ENCODE data around the gene NRGN.
A peak's percentile ranks its signal among the peaks of the same experiment; 100 is the strongest.

Gene NRGN

DNA sequence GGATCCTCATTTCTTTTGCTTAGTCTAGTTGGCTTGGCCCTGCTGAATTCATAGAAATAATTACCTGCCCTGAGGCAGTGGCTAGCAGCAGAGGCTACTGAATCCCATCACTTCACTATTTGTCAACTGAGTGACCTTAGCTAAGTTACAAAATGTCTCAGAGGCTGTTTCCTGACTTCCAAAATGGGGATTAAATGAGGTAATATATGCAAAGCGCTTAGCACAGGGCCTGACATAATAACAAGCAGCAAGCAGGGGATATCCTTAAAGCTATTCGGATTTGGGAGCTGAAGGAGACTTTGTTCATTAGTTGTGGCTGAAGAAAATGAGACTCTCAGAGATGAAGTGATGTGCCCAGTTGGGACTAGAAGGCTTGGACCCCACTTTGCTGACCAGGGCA, 2.8 kb downstream of the NRGN start:
- peaks cover 17% of the 10 kb centered on the region for H3K4me1 ChIP-seq (ENCODE audit: insufficient read depth, low read length)
- H3K27ac ChIP-seq (ENCODE audit: low read depth, low read length): no peak overlapping the region
- no peaks in the 10 kb centered on the region for H3K36me3 ChIP-seq (ENCODE audit: insufficient read depth, low read length)
- H3K9ac ChIP-seq (ENCODE audit: low read length): no peak overlapping the region
- no peak overlapping the region for H3K4me3 ChIP-seq (ENCODE audit: low read depth in 1 of 2, low read length in 2 of 2)
- no peaks in the 10 kb centered on the region for H3K9me3 ChIP-seq (ENCODE audit: low read length)
- peaks cover 65 to 74% of the 10 kb centered on the region in 2 donors for H3K27me3 ChIP-seq (ENCODE audit: control insufficient read depth in 1 of 2, insufficient read depth in 2 of 2, low read length in 2 of 2)

DNA sequence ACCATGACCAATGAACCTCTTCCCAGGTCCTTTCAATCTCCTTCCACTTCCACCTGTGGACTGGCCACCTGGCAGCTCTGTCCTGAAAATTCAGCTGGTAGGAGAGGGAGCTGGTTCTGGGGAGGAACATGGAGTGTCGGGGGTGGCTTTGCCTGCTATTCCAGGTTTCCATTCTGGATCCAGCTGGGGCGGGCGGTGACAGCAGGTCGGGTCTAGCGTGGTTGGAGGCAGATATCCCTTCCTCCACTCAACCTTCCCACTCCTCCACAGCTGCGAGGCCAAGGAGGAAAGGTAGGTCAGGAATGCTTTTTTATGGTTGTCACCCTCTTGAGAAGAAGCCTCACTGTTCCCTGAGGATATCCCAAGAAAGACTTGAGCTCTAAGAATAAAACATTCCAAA, 3.3 kb downstream of the NRGN start:
- Histone ChIP-seq H3K4me3 (ENCODE audit: low read depth in 1 of 2, low read length in 2 of 2) (no peak overlapping the region), H3K36me3 (ENCODE audit: insufficient read depth, low read length) (no peaks in the 10 kb centered on the region), H3K4me1 (ENCODE audit: insufficient read depth, low read length) (peaks cover 17% of the 10 kb centered on the region), H3K27ac (ENCODE audit: low read depth, low read length) (no peak overlapping the region), H3K27me3 (ENCODE audit: control insufficient read depth in 1 of 2, insufficient read depth in 2 of 2, low read length in 2 of 2) (peaks cover 66 to 79% of the 10 kb centered on the region in 2 donors), H3K9me3 (ENCODE audit: low read length) (no peaks in the 10 kb centered on the region), H3K9ac (ENCODE audit: low read length) (no peak overlapping the region)

DNA sequence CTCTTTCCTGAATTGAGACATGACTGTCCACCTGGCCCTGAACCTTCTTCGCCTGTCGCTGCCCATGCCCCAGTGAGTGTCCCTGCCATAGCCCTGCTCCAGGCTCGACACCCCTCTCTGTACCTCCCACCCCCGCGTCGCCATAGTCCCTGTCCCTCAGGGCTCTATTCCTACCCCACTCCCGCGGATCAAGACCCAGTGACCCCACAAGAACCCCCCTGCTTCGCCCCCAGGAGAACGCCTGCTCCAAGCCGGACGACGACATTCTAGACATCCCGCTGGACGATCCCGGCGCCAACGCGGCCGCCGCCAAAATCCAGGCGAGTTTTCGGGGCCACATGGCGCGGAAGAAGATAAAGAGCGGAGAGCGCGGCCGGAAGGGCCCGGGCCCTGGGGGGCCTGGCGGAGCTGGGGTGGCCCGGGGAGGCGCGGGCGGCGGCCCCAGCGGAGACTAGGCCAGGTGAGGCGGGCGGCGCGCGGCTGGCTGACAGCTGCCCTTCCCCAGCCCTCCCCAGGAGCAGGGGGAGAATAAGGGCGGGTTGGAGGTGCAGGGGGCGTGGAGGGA, 5.6 kb downstream of the NRGN start:
- Histone ChIP-seq H3K9me3 (ENCODE audit: low read length) (no peaks in the 10 kb centered on the region), H3K4me3 (ENCODE audit: low read depth in 1 of 2, low read length in 2 of 2) (no peak overlapping the region), H3K27ac (ENCODE audit: low read depth, low read length) (no peak overlapping the region), H3K9ac (ENCODE audit: low read length) (no peak overlapping the region), H3K27me3 (ENCODE audit: control insufficient read depth in 1 of 2, insufficient read depth in 2 of 2, low read length in 2 of 2) (peaks cover 72 to 91% of the 10 kb centered on the region in 2 donors), H3K36me3 (ENCODE audit: insufficient read depth, low read length) (no peaks in the 10 kb centered on the region), H3K4me1 (ENCODE audit: insufficient read depth, low read length) (peaks cover 13% of the 10 kb centered on the region)

DNA sequence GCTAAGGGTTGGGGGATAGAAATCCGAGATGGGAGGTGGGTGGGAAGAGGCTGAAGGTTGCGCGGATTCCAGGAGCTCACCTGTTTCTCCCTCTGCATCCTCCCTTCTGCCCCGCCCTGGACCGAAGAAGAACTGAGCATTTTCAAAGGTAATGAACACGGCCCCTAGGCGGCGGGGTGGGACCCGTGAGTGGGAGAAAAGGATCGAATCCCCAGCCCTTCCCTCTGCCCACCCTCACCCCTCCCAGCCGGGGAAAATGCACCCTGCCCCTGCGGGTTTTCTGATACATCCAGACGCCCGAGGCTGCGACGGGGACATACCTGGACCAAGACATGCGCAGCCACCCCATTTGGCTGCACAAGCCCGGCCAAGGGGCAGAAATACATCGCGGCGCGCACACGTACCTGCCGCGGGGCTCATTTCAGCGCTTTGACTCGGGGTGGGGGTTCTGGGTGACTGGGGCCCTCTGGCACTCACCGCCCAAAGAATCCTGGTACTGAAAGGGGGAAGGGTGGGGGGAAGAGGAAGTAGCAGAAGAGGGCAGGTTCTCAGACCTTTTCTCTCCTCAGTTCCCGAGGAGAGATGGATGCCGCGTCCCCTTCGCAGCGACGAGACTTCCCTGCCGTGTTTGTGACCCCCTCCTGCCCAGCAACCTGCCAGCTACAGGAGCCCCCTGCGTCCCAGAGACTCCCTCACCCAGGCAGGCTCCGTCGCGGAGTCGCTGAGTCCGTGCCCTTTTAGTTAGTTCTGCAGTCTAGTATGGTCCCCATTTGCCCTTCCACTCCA, 6.3 kb downstream of the NRGN start:
- Histone ChIP-seq H3K27ac (ENCODE audit: low read depth, low read length) (no peak overlapping the region), H3K27me3 (ENCODE audit: control insufficient read depth in 1 of 2, insufficient read depth in 2 of 2, low read length in 2 of 2) (peaks cover 70 to 85% of the 10 kb centered on the region in 2 donors), H3K4me3 (ENCODE audit: low read depth in 1 of 2, low read length in 2 of 2) (peak overlapping the region; percentile 41 to 65), H3K9ac (ENCODE audit: low read length) (no peak overlapping the region), H3K9me3 (ENCODE audit: low read length) (no peaks in the 10 kb centered on the region), H3K4me1 (ENCODE audit: insufficient read depth, low read length) (peaks cover 8% of the 10 kb centered on the region), H3K36me3 (ENCODE audit: insufficient read depth, low read length) (no peaks in the 10 kb centered on the region)

DNA sequence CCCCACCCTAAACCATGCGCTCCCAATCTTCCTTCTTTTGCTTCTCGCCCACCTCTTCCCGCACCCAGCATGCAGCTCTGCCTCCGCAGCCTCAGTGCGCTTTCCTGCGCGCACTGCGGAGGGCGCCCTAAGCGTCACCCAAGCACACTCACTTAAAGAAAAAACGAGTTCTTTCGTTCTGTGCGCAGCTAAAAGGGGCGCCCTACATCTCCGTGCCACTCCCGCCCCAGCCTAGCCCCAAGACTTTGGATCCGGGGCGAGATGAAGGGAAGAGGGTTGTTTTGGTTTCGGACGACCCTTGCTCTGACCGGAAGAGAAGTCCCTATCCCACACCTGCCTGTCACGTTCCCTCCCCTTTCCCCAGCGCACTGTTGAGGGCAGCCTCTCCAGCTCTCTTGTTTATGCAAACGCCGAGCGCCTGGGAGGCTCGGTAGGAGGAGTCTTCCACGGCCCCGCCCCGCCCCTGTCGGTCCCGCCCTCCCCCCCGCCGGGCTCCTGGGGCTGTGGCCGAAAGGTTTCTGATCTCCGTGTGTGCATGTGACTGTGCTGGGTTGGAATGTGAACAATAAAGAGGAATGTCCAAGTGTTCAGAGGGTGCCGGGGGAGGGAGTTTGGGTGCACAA, 7.0 kb downstream of the NRGN start:
- peaks cover 8% of the 10 kb centered on the region for H3K4me1 ChIP-seq (ENCODE audit: insufficient read depth, low read length)
- peak overlapping the region; percentile 41 to 65 for H3K4me3 ChIP-seq (ENCODE audit: low read depth in 1 of 2, low read length in 2 of 2)
- no peak overlapping the region for H3K9ac ChIP-seq (ENCODE audit: low read length)
- no peaks in the 10 kb centered on the region for H3K36me3 ChIP-seq (ENCODE audit: insufficient read depth, low read length)
- H3K9me3 ChIP-seq (ENCODE audit: low read length): no peaks in the 10 kb centered on the region
- peaks cover 67 to 85% of the 10 kb centered on the region in 2 donors for H3K27me3 ChIP-seq (ENCODE audit: control insufficient read depth in 1 of 2, insufficient read depth in 2 of 2, low read length in 2 of 2)
- no peak overlapping the region for H3K27ac ChIP-seq (ENCODE audit: low read depth, low read length)

DNA sequence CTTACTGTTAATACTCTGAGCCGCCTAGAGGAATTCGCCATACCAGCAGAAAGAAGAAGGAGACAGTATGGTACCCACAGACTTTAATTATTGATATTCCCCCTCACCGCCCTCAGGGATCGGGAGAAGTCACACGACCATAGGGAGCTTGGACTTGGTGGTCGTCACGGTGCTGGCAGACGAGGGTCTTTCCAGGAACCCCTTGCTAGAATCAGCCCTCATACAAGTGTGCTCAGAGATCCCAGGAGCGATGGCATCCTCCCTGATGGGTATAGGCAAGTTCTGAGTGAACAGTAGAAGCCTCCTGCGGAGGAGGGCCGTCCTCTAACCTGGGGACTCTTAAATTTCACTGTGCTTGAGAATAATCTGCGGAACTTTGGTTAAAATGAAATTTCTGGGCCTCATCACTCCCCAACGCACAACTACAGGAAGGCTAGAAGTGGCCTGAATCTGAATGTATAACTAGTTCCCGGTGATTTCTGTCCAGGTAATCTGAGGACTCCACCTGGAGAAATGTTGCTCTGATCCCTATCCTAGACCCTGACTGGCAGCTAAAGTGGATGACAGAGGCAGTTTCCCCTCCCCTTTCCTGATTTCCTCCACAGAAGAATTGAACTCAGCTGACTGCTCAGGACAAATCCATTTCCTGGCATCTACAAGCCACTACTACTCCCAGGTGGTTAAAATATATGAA, 7.8 kb downstream of the NRGN start:
- Histone ChIP-seq H3K9ac (ENCODE audit: low read length) (no peak overlapping the region), H3K4me1 (ENCODE audit: insufficient read depth, low read length) (peaks cover 8% of the 10 kb centered on the region), H3K27me3 (ENCODE audit: control insufficient read depth in 1 of 2, insufficient read depth in 2 of 2, low read length in 2 of 2) (peaks cover 64 to 87% of the 10 kb centered on the region in 2 donors), H3K27ac (ENCODE audit: low read depth, low read length) (no peak overlapping the region), H3K36me3 (ENCODE audit: insufficient read depth, low read length) (no peaks in the 10 kb centered on the region), H3K9me3 (ENCODE audit: low read length) (no peaks in the 10 kb centered on the region), H3K4me3 (ENCODE audit: low read depth in 1 of 2, low read length in 2 of 2) (no peak overlapping the region)

DNA sequence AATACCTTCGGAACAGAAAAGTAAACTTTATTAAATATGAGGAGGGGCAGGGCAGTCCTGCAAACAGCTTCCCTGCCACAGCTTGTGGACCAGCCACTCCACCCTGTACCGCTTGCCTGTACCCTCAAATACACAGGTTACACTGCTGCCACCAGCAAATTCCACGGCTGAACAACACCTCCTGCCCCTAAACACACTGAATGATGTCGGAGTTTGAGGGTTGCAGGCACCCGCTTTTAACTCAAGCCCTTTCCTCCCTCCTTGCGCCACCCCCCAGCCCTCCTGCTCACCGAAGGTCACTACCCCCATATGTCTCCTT, 8.3 kb downstream of the NRGN start:
- Histone ChIP-seq H3K36me3 (ENCODE audit: insufficient read depth, low read length) (no peaks in the 10 kb centered on the region), H3K27me3 (ENCODE audit: control insufficient read depth in 1 of 2, insufficient read depth in 2 of 2, low read length in 2 of 2) (peaks cover 59 to 83% of the 10 kb centered on the region in 2 donors), H3K27ac (ENCODE audit: low read depth, low read length) (no peak overlapping the region), H3K4me3 (ENCODE audit: low read depth in 1 of 2, low read length in 2 of 2) (no peak overlapping the region), H3K9ac (ENCODE audit: low read length) (no peak overlapping the region), H3K4me1 (ENCODE audit: insufficient read depth, low read length) (peaks cover 8% of the 10 kb centered on the region), H3K9me3 (ENCODE audit: low read length) (no peaks in the 10 kb centered on the region)

DNA sequence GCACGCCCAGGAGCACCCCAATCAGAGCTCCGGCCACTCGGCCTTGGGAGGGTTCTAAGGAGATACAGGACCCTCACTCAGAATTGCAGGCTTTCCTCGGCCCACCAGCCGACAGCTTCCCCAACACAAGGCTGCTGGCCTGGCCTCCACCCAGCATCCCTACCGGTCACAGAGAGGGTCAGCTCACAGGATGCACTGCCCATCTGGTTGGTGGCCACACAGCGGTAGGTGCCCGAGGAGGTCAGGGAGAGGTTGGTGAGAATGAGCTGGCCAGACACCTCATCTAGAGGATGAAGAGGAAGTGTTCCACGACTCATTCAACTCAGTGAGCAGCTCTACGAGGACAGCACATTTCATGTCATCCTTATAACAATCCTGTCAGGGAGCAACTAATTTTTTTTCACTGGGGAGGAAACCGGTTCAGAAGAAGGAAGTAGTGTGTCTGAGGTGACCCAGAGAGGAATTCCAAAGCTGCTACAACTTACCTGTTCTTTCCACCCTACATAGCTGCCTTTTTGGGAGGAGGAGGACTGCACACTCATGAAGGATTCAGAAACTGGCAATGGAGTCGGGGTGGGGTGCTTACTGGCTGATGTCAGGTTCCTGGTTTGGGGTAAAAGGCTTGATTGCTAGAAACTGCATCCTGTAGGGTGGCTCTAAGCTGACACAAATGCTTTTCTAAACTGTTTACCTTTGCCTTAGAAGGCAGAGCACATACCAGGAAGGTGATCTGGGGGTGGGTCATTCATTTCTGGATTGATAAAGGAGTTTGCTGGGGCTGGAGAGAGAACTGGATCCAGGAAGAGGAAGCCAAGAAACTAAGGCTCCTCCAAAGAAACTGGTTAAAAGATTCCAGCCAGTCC, 9.0 kb downstream of the NRGN start:
- no peak overlapping the region for H3K4me3 ChIP-seq (ENCODE audit: low read depth in 1 of 2, low read length in 2 of 2)
- peaks cover 8% of the 10 kb centered on the region for H3K4me1 ChIP-seq (ENCODE audit: insufficient read depth, low read length)
- no peak overlapping the region for H3K27ac ChIP-seq (ENCODE audit: low read depth, low read length)
- H3K36me3 ChIP-seq (ENCODE audit: insufficient read depth, low read length): no peaks in the 10 kb centered on the region
- H3K27me3 ChIP-seq (ENCODE audit: control insufficient read depth in 1 of 2, insufficient read depth in 2 of 2, low read length in 2 of 2): peaks cover 53 to 76% of the 10 kb centered on the region in 2 donors
- H3K9ac ChIP-seq (ENCODE audit: low read length): no peak overlapping the region
- H3K9me3 ChIP-seq (ENCODE audit: low read length): no peaks in the 10 kb centered on the region

DNA sequence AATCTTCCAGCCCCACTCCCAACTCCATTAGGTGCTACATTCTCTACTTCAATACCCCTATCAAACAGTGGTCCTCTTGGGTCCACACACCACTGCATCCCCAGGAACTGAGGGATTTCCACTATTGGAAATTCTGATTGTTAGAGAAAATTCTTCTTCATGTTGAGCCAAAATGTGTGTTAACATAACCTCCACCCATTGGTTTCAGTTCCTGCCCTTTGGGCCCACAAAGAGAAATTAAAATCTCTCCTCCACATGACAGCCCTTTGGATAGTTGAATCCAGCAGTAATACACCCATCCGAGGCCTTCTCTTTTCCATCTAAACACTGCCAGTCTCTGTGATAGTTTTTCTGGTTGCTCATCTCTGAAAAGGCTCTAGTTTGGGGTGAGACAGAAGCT, 10.2 kb downstream of the NRGN start:
- Histone ChIP-seq H3K27ac (ENCODE audit: low read depth, low read length) (no peak overlapping the region), H3K9ac (ENCODE audit: low read length) (no peak overlapping the region), H3K4me1 (ENCODE audit: insufficient read depth, low read length) (peaks cover 8% of the 10 kb centered on the region), H3K27me3 (ENCODE audit: control insufficient read depth in 1 of 2, insufficient read depth in 2 of 2, low read length in 2 of 2) (peaks cover 41 to 65% of the 10 kb centered on the region in 2 donors), H3K36me3 (ENCODE audit: insufficient read depth, low read length) (no peaks in the 10 kb centered on the region), H3K4me3 (ENCODE audit: low read depth in 1 of 2, low read length in 2 of 2) (no peak overlapping the region), H3K9me3 (ENCODE audit: low read length) (no peaks in the 10 kb centered on the region)

DNA sequence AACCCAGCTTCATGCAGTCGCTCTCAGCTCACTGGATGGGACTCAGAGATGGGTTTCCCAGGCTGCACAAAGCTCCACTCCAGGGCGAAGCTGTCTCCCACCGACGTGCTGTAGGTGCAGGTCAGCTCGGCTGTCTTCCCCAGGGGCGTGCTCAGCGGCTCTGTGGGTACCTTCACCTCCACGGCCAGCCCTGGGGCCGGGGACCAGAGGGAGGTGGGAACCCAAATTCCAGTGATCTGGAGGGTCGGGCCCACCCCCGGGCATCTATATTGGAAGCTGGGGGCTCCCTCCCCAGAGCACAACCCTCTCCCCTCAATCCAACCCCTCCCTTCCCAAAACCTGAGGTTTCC, 11.6 kb downstream of the NRGN start:
- Histone ChIP-seq H3K9me3 (ENCODE audit: low read length) (no peaks in the 10 kb centered on the region), H3K27ac (ENCODE audit: low read depth, low read length) (no peak overlapping the region), H3K9ac (ENCODE audit: low read length) (no peak overlapping the region), H3K4me3 (ENCODE audit: low read depth in 1 of 2, low read length in 2 of 2) (no peak overlapping the region), H3K36me3 (ENCODE audit: insufficient read depth, low read length) (no peaks in the 10 kb centered on the region), H3K27me3 (ENCODE audit: control insufficient read depth in 1 of 2, insufficient read depth in 2 of 2, low read length in 2 of 2) (peaks cover 30 to 56% of the 10 kb centered on the region in 2 donors), H3K4me1 (ENCODE audit: insufficient read depth, low read length) (peaks cover 4% of the 10 kb centered on the region)

Measured in muscle layer of colon (tissue), 2 donors.